ENCODE data around the gene PCMT1.

GRCh38 chr6:149823013-149823412, 73.5 kb downstream of the PCMT1 start:
- TF ChIP-seq, protein P1, sequence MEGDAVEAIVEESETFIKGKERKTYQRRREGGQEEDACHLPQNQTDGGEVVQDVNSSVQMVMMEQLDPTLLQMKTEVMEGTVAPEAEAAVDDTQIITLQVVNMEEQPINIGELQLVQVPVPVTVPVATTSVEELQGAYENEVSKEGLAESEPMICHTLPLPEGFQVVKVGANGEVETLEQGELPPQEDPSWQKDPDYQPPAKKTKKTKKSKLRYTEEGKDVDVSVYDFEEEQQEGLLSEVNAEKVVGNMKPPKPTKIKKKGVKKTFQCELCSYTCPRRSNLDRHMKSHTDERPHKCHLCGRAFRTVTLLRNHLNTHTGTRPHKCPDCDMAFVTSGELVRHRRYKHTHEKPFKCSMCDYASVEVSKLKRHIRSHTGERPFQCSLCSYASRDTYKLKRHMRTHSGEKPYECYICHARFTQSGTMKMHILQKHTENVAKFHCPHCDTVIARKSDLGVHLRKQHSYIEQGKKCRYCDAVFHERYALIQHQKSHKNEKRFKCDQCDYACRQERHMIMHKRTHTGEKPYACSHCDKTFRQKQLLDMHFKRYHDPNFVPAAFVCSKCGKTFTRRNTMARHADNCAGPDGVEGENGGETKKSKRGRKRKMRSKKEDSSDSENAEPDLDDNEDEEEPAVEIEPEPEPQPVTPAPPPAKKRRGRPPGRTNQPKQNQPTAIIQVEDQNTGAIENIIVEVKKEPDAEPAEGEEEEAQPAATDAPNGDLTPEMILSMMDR (IDR thresholded peaks at IDR 0.05), result peak; percentile 29
- TF ChIP-seq EZH2 (IDR thresholded peaks at IDR 0.05), result no peak

All from neural progenitor cell (in vitro differentiated cells).